ENCODE data around the gene INTS7.
"Not testable (repeated sequence)": the region's sequence is repeated elsewhere in the genome, so short reads cannot be mapped to it uniquely, and the experiment has no call there.

The INTS7 gene

GRCh38 chr1:211932231-211932932, 103.0 kb downstream of the INTS7 start:
- no peak for DNase-seq

GRCh38 chr1:211929683-211930082, 105.7 kb downstream of the INTS7 start:
- DNase-seq, result no peak

- DNase-seq, result no peak
Measured at GRCh38 chr1:211928993-211929637, 106.2 kb downstream of the INTS7 start.

- no peak for DNase-seq
Measured at GRCh38 chr1:211928290-211928801, 107.0 kb downstream of the INTS7 start.

GRCh38 chr1:211925016-211925415, 110.3 kb downstream of the INTS7 start:
- no peak for DNase-seq

- no peak for DNase-seq
Measured at GRCh38 chr1:211924256-211924655, 111.1 kb downstream of the INTS7 start.

GRCh38 chr1:211923095-211923494, 112.3 kb downstream of the INTS7 start:
- DNase-seq, result no peak

- DNase-seq, result no peak
Measured at GRCh38 chr1:211921579-211922095, 113.7 kb downstream of the INTS7 start.

GRCh38 chr1:211920602-211921226, 114.6 kb downstream of the INTS7 start:
- no peak for DNase-seq

- no peak for DNase-seq
Measured at GRCh38 chr1:211920141-211920572, 115.2 kb downstream of the INTS7 start.

GRCh38 chr1:211918843-211919414, 116.4 kb downstream of the INTS7 start:
- DNase-seq, result no peak

- DNase-seq, result not testable (repeated sequence)
Measured at GRCh38 chr1:211916458-211916857, 118.9 kb downstream of the INTS7 start.

- no peak for DNase-seq
Measured at GRCh38 chr1:211915924-211916323, 119.4 kb downstream of the INTS7 start.

GRCh38 chr1:211912844-211913432, 122.4 kb downstream of the INTS7 start:
- no peak for DNase-seq

- no peak for DNase-seq
Measured at GRCh38 chr1:211912038-211912437, 123.3 kb downstream of the INTS7 start.

- no peak for DNase-seq
Measured at GRCh38 chr1:211910913-211911485, 124.4 kb downstream of the INTS7 start.

GRCh38 chr1:211910113-211910884, 125.1 kb downstream of the INTS7 start:
- no peak for DNase-seq

GRCh38 chr1:211909395-211909794, 126.0 kb downstream of the INTS7 start:
- DNase-seq, result no peak

- DNase-seq, result no peak
Measured at GRCh38 chr1:211908951-211909350, 126.4 kb downstream of the INTS7 start.

- DNase-seq, result no peak
Measured at GRCh38 chr1:211908453-211908852, 126.9 kb downstream of the INTS7 start.

- DNase-seq, result no peak
Measured at GRCh38 chr1:211903490-211904245, 131.7 kb downstream of the INTS7 start.
